Loucy (cell line): ENCODE results near the gene TMED4.

Experiments used
- H2AFZ ChIP-seq: fragments of 200-600 bp; sonication (generic); 2 replicates; pipeline ENCODE4 v1.6.0; 2016; ENCODE audit warnings: antibody characterized with exemption, mild to moderate bottlenecking, low read length, moderate library complexity
- H3F3A ChIP-seq: fragments of 200-600 bp; 2 replicates; pipeline ENCODE4 v1.6.0; 2016; ENCODE audit warnings: antibody characterized with exemption, low read depth, mild to moderate bottlenecking
- H3K27me3 ChIP-seq: fragments of 200-600 bp; sonication (generic); 2 replicates; pipeline ENCODE4 v1.6.1; 2014; ENCODE audit warnings: low read length, mild to moderate bottlenecking; ENCODE audit not compliant: insufficient read depth, poor library complexity, severe bottlenecking
- H3K36me3 ChIP-seq: fragments of 200-600 bp; sonication (generic); 2 replicates; pipeline ENCODE4 v1.6.1; 2016; ENCODE audit warnings: low read length; ENCODE audit not compliant: insufficient read depth
- H3K4me1 ChIP-seq: fragments of 200-600 bp; sonication (generic); 2 replicates; pipeline ENCODE4 v1.5.1; 2014; ENCODE audit warnings: low read length, mild to moderate bottlenecking; ENCODE audit not compliant: insufficient read depth, poor library complexity, severe bottlenecking
- H3K4me2 ChIP-seq: fragments of 200-600 bp; sonication (generic); 2 replicates; pipeline ENCODE4 v1.6.0; 2014; ENCODE audit warnings: antibody characterized with exemption, low read length, low read depth, mild to moderate bottlenecking; ENCODE audit not compliant: poor library complexity, severe bottlenecking
- H3K4me3 ChIP-seq: fragments of 200-600 bp; sonication (generic); 2 replicates; pipeline ENCODE4 v1.5.1; 2014; ENCODE audit warnings: low read length, mild to moderate bottlenecking, mixed read lengths; ENCODE audit not compliant: poor library complexity, severe bottlenecking
- H3K79me2 ChIP-seq: fragments of 200-600 bp; sonication (generic); 2 replicates; pipeline ENCODE4 v1.6.1; 2014; ENCODE audit warnings: low read length; ENCODE audit not compliant: insufficient read depth
- H3K9ac ChIP-seq: fragments of 200-600 bp; sonication (generic); 2 replicates; pipeline ENCODE4 v1.6.0; 2014; ENCODE audit warnings: mild to moderate bottlenecking, low read depth, low read length, moderate library complexity; ENCODE audit not compliant: poor library complexity, severe bottlenecking
- H3K9me2 ChIP-seq: fragments of 200-600 bp; sonication (generic); replicated peaks from 2 replicates; pipeline ENCODE4 v1.6.1; 2016; ENCODE audit warnings: low read depth, low read length, mixed read lengths
- H3K9me3 ChIP-seq: fragments of 200-600 bp; sonication (generic); 2 replicates; pipeline ENCODE4 v1.6.1; 2014; ENCODE audit warnings: mild to moderate bottlenecking, antibody characterized with exemption, low read length, low read depth; ENCODE audit not compliant: insufficient read depth
- H4K20me1 ChIP-seq: fragments of 200-600 bp; sonication (generic); 2 replicates; pipeline ENCODE4 v1.6.0; 2014; ENCODE audit warnings: antibody characterized with exemption, low read length, mild to moderate bottlenecking; ENCODE audit not compliant: insufficient read depth, poor library complexity, severe bottlenecking
- EZH2phosphoT487 ChIP-seq: fragments of 200-600 bp; IDR thresholded peaks from 2 replicates; pipeline ENCODE4 v1.6.1; 2018; ENCODE audit warnings: antibody characterized with exemption, mild to moderate bottlenecking, moderate library complexity, borderline replicate concordance
- TF ChIP-seq, protein P1 (sequence below): fragments of 200-600 bp; sonication (generic); conservative IDR thresholded peaks from 2 replicates; pipeline ENCODE4 v1.5.1; 2014; ENCODE audit warnings: mild to moderate bottlenecking, antibody characterized with exemption, low read length

The TMED4 gene

DNA sequence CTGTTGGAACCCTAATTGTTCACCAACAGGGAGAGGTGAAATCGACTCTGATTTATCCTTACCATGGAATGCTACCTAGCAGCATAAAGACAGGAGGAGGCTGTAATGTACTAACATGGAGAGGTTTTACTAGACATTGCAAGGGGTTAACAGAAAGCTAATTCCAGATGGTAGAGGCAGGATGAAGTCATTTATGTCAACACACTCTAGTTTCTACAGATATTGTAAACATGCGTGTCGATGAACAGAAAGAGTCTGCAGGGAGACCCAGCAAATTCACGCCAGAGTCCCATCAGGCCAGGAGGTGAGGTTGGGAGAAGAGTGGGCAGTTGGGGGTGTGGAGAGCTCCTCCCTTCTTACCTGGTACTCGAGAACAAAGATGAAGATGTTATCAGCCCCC, 47.9 kb downstream of the TMED4 start:
- Histone ChIP-seq H3K36me3 (no peaks in the 10 kb centered on the region), H3F3A (no peaks in the 10 kb centered on the region), H2AFZ (no peak overlapping the region), H3K27me3 (no peaks in the 10 kb centered on the region), H3K4me2 (no peak overlapping the region), H3K4me1 (no peaks in the 10 kb centered on the region), H4K20me1 (no peaks in the 10 kb centered on the region), H3K9me3 (no peaks in the 10 kb centered on the region), H3K4me3 (no peak overlapping the region), H3K9ac (no peak overlapping the region), H3K79me2 (no peaks in the 10 kb centered on the region), H3K9me2 (no peaks in the 10 kb centered on the region)
- TF ChIP-seq, protein P1, sequence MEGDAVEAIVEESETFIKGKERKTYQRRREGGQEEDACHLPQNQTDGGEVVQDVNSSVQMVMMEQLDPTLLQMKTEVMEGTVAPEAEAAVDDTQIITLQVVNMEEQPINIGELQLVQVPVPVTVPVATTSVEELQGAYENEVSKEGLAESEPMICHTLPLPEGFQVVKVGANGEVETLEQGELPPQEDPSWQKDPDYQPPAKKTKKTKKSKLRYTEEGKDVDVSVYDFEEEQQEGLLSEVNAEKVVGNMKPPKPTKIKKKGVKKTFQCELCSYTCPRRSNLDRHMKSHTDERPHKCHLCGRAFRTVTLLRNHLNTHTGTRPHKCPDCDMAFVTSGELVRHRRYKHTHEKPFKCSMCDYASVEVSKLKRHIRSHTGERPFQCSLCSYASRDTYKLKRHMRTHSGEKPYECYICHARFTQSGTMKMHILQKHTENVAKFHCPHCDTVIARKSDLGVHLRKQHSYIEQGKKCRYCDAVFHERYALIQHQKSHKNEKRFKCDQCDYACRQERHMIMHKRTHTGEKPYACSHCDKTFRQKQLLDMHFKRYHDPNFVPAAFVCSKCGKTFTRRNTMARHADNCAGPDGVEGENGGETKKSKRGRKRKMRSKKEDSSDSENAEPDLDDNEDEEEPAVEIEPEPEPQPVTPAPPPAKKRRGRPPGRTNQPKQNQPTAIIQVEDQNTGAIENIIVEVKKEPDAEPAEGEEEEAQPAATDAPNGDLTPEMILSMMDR, result no peak
- no peak for TF ChIP-seq EZH2phosphoT487

DNA sequence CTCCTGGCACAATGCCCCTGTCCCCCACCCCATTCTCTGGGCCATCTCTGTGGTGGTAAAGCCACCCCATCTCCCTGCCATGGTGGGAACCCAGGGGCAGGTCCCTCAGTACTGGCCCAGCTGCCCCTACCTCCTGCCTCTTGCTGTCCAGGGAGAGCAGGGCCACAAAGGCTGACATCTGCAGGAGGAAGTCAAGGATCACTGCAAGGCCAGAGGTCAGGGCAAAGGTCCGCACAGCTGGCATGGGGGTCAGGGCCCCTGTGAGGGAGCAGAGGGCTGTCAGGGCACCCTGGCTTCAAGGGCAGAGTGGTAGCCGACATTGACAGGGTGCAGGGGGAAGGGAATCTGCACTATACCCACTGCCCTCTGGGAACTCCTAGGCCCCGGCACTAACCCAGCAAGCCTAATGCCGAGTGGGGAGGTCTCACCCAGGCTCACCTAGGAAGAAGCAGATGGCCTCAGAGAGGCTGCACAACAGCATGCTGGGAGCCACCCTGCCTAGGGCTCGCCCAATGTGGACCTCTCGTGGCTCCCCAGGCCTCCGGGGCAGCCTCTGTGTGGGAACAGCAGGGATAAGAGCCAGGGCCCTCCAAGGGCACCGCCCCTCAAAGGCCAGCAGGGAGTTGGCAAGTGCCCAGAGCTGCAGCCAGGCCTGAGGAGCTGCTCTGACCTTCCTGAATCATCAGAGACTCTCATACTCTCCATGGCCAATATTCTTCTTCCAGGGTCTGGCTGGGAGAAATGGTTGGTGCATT, 48.6 kb downstream of the TMED4 start:
- Histone ChIP-seq H3K4me3 (no peak overlapping the region), H3K9me2 (no peaks in the 10 kb centered on the region), H3K36me3 (no peaks in the 10 kb centered on the region), H2AFZ (no peak overlapping the region), H3K9me3 (no peaks in the 10 kb centered on the region), H4K20me1 (no peaks in the 10 kb centered on the region), H3K4me2 (no peak overlapping the region), H3K79me2 (no peaks in the 10 kb centered on the region), H3F3A (no peaks in the 10 kb centered on the region), H3K9ac (no peak overlapping the region), H3K27me3 (no peaks in the 10 kb centered on the region), H3K4me1 (no peaks in the 10 kb centered on the region)
- no peak for TF ChIP-seq EZH2phosphoT487

DNA sequence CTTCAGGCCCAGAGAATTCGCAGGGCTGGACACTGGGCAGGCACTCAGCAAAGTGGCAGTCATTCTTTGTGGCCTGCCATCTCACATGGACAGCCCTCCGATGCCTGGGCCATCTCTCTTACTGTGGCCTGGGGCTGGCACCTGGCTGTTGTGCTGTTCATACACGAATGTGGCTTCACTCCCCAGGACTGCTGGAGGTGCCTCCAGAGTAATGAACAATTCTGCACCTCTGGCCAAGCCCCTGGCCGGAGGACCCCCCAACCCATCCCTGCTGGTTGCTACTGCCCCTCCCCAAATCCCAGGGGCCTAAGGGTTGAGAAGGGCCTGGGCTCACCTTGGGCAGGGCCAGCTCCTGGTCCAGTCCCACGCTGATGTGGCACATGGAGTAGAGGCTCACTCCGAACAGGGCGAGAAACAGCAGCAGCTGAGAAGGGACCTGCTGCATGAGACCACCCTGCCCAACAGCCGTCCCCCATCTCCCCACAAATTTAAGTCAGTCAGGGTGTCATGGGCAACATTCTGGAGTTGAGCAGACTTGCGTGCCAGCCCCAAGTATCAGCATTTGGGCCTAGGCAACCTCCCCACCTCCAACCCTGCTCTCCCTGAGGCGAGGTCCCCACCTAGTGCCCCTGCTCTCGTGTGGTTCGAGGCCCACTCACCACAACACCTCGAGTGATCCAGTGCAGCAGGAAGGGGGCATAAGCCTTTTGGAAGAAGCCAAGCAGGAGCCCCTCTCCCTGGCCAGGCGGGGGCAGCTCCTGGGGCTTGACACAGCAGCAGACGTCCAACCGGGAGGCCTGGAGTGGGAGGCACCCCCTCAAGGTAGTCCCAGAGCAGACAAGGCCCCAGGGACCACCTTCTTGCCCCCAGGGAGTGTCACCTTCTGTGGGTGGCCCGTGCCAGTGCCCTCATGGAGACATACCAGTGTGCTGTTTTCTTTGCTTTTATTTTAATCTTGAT, 50.3 kb downstream of the TMED4 start:
- no peak overlapping the region for H3K9ac ChIP-seq
- H3F3A ChIP-seq, result no peaks in the 10 kb centered on the region

More for the DNA sequence above, 50.3 kb downstream of the TMED4 start:
- Histone ChIP-seq H3K9me2 (no peaks in the 10 kb centered on the region), H3K4me2 (no peak overlapping the region), H3K27me3 (no peaks in the 10 kb centered on the region), H3K79me2 (no peaks in the 10 kb centered on the region), H3K9me3 (no peaks in the 10 kb centered on the region), H2AFZ (no peak overlapping the region), H3K36me3 (no peaks in the 10 kb centered on the region), H3K4me1 (no peaks in the 10 kb centered on the region), H3K4me3 (no peak overlapping the region), H4K20me1 (no peaks in the 10 kb centered on the region)
- no peak for TF ChIP-seq EZH2phosphoT487
- TF ChIP-seq, protein P1, result no peak
